ENCODE results near the gene IL2RA. TPM values are rescaled to one million over a fixed set of nuclear protein-coding genes. Genes with fewer than 3 reads are reported as not detected.
A peak's percentile ranks its signal among the peaks of the same experiment; 100 is the strongest.

IL2RA gene
- total and polyA plus RNA-seq, 10 of the 15 experiments (the other 5 are each of a cell fraction or from before 2014, with no cell fraction given): 2.2 to 6.0 (median 4.9) TPM

DNA sequence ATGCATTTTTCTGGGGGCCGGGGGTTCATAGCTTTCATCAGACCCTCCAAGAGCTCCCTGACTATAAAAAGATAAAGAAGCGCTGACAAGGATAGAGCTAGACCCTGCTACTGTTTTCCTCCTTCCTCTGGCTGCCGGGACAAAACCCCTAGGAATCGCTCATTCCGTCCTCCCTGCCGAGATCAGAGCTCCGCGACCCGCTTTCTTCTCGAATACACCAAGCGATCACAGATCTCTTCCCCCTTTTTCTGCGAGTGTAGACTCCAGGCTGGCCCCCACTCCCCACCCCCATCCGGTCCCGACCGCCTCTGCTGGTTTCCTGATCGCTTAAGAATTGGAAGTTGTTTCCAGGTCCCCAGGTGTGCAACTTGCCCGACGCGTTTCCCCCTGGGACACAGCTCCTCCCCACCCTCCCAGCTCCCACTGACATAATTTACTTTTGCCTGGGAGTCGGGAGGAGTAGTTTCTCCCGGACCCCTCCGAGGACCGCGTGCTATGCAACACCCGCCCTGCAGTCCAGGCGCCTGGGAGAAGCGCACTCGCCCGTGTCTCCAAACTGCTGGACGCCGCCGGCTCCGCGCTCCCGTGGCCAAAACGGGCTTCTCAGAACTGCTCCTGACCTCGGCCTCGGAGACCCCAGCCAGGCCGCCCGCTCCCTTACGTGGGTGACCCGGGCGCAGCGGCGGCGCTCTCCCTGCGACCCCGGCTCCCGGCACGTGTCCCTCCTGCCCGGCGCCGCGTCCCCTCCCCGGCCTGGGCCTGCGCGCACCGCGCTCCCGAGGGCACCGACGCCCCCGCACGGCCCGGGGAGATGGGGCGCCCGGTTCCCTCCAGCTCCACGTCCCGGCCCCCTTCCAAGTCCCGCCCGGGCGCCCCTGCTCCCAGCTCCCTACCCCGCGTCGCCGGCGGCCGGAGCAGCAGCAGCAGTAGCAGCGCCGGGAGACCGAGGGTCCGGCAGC lies 85.4 kb downstream of the IL2RA start (continued):
- no peak for TF ChIP-seq KAT2A (conservative IDR thresholded peaks at IDR 0.05; ENCODE audit: control insufficient read depth, low read depth, low read length)
- TF ChIP-seq ZNF207 (IDR thresholded peaks at IDR 0.05; ENCODE audit: borderline replicate concordance): no peak
- no peak for TF ChIP-seq ETV6 (conservative IDR thresholded peaks at IDR 0.05 in 1 of 2, IDR thresholded peaks at IDR 0.05 in 1 of 2; ENCODE audit: borderline replicate concordance in 1 of 2, low read depth in 1 of 2)
- TF ChIP-seq ASH2L (IDR thresholded peaks at IDR 0.05; ENCODE audit: borderline replicate concordance, low read depth): no peak
- no peak for TF ChIP-seq JUND (IDR thresholded peaks at IDR 0.05; ENCODE audit: low read depth, low read length)
- no peak for TF ChIP-seq STAT1 (conservative IDR thresholded peaks at IDR 0.05)
- TF ChIP-seq SMAD1 (IDR thresholded peaks at IDR 0.05; ENCODE audit: low read depth, partially characterized antibody): no peak
- TF ChIP-seq BMI1 (IDR thresholded peaks at IDR 0.05; ENCODE audit: borderline replicate concordance): no peak
- TF ChIP-seq, protein P1, sequence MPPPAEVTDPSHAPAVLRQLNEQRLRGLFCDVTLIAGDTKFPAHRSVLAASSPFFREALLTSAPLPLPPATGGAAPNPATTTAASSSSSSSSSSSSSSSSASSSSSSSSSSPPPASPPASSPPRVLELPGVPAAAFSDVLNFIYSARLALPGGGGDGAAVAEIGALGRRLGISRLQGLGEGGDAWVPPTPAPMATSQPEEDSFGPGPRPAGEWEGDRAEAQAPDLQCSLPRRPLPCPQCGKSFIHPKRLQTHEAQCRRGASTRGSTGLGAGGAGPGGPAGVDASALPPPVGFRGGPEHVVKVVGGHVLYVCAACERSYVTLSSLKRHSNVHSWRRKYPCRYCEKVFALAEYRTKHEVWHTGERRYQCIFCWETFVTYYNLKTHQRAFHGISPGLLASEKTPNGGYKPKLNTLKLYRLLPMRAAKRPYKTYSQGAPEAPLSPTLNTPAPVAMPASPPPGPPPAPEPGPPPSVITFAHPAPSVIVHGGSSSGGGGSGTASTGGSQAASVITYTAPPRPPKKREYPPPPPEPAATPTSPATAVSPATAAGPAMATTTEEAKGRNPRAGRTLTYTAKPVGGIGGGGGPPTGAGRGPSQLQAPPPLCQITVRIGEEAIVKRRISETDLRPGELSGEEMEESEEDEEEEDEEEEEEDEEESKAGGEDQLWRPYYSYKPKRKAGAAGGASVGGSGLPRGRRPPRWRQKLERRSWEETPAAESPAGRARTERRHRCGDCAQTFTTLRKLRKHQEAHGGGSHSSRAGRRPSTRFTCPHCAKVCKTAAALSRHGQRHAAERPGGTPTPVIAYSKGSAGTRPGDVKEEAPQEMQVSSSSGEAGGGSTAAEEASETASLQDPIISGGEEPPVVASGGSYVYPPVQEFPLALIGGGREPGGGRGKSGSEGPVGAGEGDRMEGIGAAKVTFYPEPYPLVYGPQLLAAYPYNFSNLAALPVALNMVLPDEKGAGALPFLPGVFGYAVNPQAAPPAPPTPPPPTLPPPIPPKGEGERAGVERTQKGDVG (CRISPR knock-in tag; IDR thresholded peaks at IDR 0.05): no peak
- no peak for TF ChIP-seq CREB1 (IDR thresholded peaks at IDR 0.05; ENCODE audit: low read depth)
- TF ChIP-seq, protein P2, sequence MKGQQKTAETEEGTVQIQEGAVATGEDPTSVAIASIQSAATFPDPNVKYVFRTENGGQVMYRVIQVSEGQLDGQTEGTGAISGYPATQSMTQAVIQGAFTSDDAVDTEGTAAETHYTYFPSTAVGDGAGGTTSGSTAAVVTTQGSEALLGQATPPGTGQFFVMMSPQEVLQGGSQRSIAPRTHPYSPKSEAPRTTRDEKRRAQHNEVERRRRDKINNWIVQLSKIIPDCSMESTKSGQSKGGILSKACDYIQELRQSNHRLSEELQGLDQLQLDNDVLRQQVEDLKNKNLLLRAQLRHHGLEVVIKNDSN (IDR thresholded peaks at IDR 0.05; ENCODE audit: borderline replicate concordance, extremely low read length, insufficient read depth, low read depth, low read length): peak; percentile 26
- no peak for TF ChIP-seq RBBP5 (conservative IDR thresholded peaks at IDR 0.05)
- no peak for TF ChIP-seq RAD21 (IDR thresholded peaks at IDR 0.05; ENCODE audit: insufficient read depth, low read depth, low read length)
- TF ChIP-seq, protein P3, sequence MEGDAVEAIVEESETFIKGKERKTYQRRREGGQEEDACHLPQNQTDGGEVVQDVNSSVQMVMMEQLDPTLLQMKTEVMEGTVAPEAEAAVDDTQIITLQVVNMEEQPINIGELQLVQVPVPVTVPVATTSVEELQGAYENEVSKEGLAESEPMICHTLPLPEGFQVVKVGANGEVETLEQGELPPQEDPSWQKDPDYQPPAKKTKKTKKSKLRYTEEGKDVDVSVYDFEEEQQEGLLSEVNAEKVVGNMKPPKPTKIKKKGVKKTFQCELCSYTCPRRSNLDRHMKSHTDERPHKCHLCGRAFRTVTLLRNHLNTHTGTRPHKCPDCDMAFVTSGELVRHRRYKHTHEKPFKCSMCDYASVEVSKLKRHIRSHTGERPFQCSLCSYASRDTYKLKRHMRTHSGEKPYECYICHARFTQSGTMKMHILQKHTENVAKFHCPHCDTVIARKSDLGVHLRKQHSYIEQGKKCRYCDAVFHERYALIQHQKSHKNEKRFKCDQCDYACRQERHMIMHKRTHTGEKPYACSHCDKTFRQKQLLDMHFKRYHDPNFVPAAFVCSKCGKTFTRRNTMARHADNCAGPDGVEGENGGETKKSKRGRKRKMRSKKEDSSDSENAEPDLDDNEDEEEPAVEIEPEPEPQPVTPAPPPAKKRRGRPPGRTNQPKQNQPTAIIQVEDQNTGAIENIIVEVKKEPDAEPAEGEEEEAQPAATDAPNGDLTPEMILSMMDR (IDR thresholded peaks at IDR 0.05 in 2 of 3, conservative IDR thresholded peaks at IDR 0.05 in 1 of 3; ENCODE audit: control insufficient read depth in 2 of 3, extremely low read depth in 1 of 3, insufficient read depth in 1 of 3, low read depth in 3 of 3, low read length in 3 of 3): no peak
- TF ChIP-seq ZNF622 (IDR thresholded peaks at IDR 0.05): no peak
- TF ChIP-seq HCFC1 (IDR thresholded peaks at IDR 0.05; ENCODE audit: low read length): no peak
- peak; percentile 65; the same call in 1 of the 2 replicates for TF ChIP-seq NFXL1 (IDR thresholded peaks at IDR 0.05; ENCODE audit: borderline replicate concordance)
- peak; percentile 44; the same call in 1 of the 2 replicates for TF ChIP-seq MXI1 (IDR thresholded peaks at IDR 0.05; ENCODE audit: low read depth, low read length)
- no peak for TF ChIP-seq CHD2 (IDR thresholded peaks at IDR 0.05; ENCODE audit: borderline replicate concordance, low read depth, low read length)
- TF ChIP-seq, protein P4, sequence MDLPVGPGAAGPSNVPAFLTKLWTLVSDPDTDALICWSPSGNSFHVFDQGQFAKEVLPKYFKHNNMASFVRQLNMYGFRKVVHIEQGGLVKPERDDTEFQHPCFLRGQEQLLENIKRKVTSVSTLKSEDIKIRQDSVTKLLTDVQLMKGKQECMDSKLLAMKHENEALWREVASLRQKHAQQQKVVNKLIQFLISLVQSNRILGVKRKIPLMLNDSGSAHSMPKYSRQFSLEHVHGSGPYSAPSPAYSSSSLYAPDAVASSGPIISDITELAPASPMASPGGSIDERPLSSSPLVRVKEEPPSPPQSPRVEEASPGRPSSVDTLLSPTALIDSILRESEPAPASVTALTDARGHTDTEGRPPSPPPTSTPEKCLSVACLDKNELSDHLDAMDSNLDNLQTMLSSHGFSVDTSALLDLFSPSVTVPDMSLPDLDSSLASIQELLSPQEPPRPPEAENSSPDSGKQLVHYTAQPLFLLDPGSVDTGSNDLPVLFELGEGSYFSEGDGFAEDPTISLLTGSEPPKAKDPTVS (IDR thresholded peaks at IDR 0.05; ENCODE audit: low read depth, low read length): no peak
- 0 out of 2 replicates have a peak, but pooled peaks have one; percentile 42 for TF ChIP-seq ZNF24 (IDR thresholded peaks at IDR 0.05)
- TF ChIP-seq IKZF1 (conservative IDR thresholded peaks at IDR 0.05): peak; percentile 73
